K562 treated with DMSO at 1 percent for 12 hours (cell line): ENCODE results near the gene CHAF1B. TPM values are rescaled to one million over a fixed set of nuclear protein-coding genes. Genes with fewer than 3 reads are reported as not detected.

Source experiments
- total RNA-seq: library from RNA; unstranded; fragments of 300-600 nt; gene quantifications from 2 replicates; pipeline ENCODE4 v1.2.3, GENCODE V29; 2022; ENCODE audit not compliant: insufficient read depth

CHAF1B gene
- total RNA-seq = 11.9 and 26.0 TPM in 2 replicates

GRCh38 chr21:36385233-36386030, at the start of gene CHAF1B:
Gene CHAF1B, plus strand, starts transcription at chr21:36385392. Its CDS starts 745 bp downstream, at chr21:36386137.

Other genes starting within 250 kb of the CHAF1B start
- 0.60 and 7.2 TPM in 2 replicates for gene DOP1B, start 228.6 kb upstream of the CHAF1B start, total RNA-seq
- 8.1 and 26.2 TPM in 2 replicates for gene MORC3, start 65.2 kb upstream of the CHAF1B start, total RNA-seq
- gene CLDN14, start 94.7 kb downstream of the CHAF1B start, total RNA-seq = not detected in 2 replicates